Measurements from ENCODE around the gene UBQLN1.
A peak's percentile ranks its signal among the peaks of the same experiment; 100 is the strongest.
"Not testable (repeated sequence)": the region's sequence is repeated elsewhere in the genome, so short reads cannot be mapped to it uniquely, and the experiment has no call there.

The UBQLN1 gene

DNA sequence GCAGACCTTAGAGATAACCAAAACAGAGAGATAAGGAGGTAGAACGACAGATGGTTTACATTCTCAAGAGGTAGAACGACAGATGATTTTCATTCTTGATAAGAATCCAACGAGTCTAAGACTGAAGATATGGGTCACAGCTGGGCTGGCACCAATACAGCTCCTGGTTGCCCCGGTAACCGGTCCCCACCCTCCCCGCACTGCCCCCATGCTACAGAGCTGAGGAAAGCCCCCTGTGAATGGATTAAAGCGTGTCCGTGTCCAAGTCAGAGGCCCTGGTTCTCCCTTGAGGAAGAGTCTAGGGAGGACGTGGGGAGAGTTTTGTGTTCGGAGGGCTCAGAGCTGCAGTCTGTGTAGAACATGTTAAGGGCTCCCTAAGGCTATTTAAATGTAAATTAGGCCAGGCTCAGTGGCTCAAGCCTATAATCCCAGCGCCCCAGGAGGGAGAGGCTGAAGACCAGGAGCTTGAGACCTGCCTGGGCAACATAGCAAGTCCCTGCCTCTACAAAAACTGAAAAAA, 76.8 kb downstream of the UBQLN1 start:
- DNase-seq (ENCODE audit: low spot score): no peak

DNA sequence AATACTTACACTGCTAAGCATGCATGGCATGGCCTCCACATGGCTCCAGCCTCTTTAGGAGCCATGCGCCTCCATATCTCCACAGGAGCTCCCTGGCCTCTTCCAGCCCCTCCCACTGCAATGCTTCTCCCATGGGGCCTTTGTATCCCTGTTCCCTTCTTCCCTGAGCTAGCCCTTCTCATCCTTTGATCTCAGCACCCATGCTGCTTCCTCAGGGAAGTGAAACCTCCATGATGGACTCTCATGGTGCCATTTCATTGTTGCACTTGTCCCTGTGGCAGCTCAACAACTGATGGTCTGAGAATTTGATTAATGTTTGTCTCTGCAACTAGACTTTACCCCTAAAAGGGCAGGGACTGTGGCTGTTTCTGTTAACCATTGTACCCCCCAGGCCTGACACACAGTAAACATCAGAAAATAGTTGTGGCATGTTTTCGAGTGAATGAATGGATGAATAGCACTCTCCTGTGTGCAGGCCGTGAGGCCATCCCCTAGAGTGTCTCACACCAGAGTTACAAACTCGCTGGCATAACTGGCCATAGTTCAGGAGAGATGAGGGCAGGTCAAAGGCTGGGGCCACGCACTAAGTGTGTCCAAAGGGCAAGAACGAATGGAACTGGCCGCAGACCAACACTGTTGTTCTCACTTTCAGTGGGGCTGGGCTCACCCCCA, 78.2 kb downstream of the UBQLN1 start:
- DNase-seq (ENCODE audit: low spot score): no peak

GRCh38 chr9:83628540-83628939, 79.2 kb downstream of the UBQLN1 start:
- DNase-seq (ENCODE audit: low spot score): no peak

GRCh38 chr9:83625178-83625577, 82.6 kb downstream of the UBQLN1 start:
- no peak for DNase-seq (ENCODE audit: low spot score)

- peak; percentile 6 for DNase-seq (ENCODE audit: low spot score)
These were observed 84.1 kb downstream of the UBQLN1 start for GRCh38 chr9:83623679-83624076.

DNA sequence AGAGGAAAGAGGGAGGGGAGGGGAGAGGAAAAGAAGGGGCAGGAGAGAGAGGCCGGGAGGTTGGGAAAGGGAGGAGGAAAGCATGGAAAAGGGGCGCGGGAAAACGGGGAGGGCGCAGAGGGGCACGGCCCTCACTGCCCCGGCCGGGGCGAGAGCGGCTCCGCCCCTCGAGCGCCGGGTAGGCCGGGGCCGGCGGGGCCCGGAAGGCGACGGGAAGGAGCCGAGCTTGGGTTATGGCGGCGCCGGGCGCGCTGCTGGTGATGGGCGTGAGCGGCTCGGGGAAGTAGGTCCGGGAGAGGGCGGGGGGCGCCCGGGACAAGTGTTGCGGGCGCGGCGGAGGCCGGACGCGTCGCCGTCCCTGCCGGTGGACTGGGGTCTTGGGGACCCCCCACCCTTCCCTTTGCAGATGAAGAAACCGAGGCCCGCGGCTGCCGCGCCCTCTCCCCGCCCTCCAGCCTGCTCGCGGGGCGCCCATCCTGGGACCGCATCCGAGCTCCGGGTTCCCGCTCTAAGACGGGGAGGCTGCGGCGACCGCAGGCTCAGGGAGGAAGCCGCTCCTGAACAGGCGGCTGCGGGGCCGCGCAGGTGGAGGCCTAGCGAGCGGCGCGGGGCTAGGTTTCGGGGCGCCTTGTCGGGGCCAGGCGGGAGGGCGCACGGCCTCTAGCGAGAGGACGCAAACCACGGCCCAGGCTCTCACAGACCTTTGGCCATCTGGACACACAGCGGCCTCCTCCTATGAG, 84.6 kb downstream of the UBQLN1 start, which contains the start of gene IDNK:
TSS of gene IDNK (plus strand) at position 205 of the 740 bp plus-strand sequence. CDS start at position 234, 29 bp downstream.
- DNase-seq (ENCODE audit: low spot score): peak; percentile 50

DNA sequence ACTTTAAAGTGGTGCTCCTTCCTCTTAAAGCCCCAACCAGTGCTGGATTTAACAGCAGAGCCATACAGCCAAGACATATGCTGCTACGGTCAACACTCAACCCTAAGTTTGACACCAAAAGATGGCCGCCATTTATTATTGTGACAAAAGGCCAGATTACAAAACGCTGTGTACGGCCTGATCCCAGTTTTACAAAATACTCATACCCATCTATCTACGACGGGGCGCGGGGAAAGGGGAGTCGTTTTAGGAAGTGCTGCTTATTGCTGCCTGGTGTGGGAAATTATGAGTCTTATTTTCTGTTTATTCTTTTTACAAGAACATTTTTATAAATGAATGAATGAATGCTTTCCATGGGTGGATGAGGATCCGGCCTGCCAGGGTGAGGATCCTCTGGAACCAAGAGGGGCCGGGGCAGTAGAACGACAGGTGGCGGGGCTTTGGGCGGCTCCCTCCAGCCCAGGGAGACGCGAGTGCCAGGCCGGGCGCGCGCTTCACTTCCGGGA, 85.3 kb downstream of the UBQLN1 start:
- peak; percentile 42 for DNase-seq (ENCODE audit: low spot score)

- DNase-seq (ENCODE audit: low spot score): peak; percentile 45
These were observed 86.7 kb downstream of the UBQLN1 start for GRCh38 chr9:83620841-83621636.

DNA sequence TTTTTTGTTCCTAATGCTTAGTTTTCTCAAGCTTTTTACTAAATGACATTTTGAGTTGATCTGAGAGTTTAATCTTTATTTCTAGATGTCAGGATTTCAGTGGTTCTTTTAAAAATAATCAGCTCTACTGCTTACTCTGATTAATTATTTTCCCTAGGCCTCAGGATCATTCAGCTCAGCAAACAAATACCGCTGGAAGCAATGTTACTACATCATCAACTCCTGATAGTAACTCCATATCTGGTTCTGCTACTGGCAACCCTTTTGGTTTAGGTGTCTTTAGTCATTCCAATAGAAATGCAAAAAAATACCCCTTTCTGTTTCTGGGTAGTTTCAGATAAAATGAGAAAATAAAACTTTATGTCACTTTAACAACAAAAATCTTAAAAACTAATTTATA, 90.5 kb downstream of the UBQLN1 start:
- DNase-seq (ENCODE audit: low spot score): no peak

- not testable (repeated sequence) for DNase-seq (ENCODE audit: low spot score)
These were observed 94.5 kb downstream of the UBQLN1 start for GRCh38 chr9:83613298-83613697.
